HK-2 (cell line): ENCODE measurements around the gene PRKAG1.

ENCODE experiments used
- DNase-seq: peaks from one replicate; pipeline ENCODE4 v3.0.0-alpha.2; 2018; ENCODE audit not compliant: unreplicated experiment

PRKAG1 gene

DNA sequence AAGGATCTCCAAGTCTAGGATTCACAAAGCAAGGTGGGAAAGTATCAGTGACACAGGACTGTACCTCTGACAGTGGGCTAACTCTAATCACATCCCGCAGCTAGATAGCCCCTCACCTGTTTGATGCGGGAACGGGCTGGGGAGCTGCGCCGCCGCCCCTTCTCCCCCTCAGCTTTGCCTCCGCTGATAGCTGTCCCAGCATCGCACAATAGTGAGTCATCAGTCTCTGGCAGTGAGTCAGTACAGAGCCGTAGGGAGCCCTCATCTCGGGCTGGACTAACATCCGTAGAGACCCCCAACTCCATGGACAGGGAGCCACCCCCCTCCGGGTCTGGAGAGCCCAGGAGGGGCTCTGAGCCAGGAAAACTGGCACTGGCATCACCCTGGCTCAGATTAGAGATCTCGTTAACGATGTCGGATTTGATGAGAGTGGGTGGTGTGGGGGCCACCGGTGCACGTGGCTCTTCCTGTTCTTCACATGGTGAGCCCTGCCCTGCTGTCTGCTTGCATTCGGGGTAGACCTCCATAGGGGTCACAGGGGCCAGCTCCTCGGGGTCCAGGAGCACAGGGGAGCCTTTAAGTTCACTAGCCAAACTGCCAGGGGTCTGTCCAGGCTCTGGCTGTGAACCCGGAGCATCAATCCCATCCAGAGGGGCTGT, 31.1 kb upstream of the PRKAG1 start:
- no peak for DNase-seq

DNA sequence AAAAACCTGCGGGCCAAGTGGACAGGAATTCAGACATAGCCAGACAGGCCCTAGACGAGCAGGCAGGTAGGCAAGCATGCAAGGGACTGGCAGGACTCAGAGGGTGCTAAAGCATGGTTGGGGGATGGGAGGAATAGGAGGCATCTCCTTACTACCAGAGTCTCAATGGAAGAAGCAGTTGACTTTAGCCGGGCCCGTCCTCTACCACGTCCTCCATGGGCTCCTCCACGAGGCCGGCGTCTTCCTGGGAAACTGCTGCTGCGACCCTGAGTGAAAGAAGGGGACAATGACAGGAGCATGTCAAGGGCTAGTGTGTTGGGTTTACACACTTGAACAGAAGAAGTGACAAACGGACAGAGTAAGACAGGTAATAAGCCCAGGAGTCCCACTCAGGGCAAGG, 30.4 kb upstream of the PRKAG1 start:
- no peak for DNase-seq

DNA sequence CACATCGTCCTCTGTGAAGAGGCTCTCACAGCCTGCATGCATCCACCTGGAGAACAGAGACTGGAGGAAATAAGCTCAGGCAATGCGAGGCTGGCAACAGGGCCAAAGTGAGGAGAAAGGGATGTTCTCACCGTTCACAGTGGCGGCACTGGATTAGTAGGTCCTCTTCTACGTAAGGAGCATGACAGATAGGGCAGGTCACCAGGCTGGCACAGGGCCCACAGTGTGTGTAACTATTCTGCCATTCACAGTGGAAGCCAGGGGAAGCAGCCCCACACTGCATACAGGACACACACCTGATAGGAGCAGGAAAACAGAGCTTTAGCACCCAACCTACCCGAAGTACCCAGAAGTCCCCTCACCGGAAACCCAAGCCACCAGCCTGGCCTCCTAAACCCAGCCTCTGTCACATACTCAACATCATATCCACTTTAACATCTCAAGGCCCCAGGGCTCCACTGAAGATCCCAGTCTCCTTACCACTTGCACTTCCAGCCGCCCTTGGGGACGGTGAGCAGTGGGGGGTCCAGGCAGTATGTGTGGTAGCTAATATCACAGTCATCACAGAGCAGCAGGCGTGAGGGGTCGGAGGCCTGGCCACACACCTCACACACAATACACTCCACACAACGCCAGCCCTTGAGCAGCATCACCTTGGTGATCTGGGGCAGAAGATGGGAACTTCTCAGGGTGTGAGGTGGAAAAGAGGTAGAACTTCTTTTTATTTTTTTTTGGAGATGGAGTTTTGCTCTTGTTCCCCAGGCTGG, 27.7 kb upstream of the PRKAG1 start:
- no peak for DNase-seq

DNA sequence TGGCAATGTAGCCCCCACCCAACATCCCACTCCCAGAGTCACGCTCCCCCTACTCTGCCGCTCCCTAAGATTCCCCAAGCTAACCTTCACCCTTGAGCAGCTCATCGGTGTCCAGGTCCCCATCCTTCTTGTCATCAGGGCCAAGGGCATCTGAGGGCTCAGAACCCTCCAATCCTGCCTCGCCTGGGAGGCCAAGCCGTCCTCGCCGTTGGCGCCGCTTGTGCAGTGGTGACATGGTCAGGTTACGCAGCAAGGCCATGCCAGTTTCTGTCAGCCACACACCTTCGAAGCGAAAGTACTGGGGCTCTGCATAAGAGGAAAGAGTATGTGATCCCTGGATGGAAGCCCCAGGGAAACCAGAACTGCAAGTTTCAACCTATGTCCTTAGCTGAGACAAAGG, 26.1 kb upstream of the PRKAG1 start:
- DNase-seq = no peak

DNA sequence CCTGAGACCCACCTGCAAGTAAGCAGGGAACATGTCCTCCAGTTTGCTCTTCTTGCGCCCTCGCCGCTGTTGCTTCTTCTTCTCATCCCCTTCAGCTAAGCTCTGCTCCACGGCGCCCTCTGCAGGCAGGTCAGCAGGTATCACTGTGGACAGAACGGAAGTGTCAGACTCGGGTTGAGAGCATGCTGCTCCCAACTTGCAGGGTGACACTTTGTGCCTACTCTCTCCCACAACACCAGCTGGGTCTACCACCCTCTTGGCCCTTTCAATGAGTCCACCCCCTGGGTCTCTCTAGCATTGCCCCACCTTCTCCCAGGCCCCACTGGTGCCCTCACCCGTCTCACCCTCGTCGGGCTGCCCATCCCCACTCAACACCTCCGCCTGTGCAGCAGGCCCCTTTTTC, 25.3 kb upstream of the PRKAG1 start:
- DNase-seq = no peak

DNA sequence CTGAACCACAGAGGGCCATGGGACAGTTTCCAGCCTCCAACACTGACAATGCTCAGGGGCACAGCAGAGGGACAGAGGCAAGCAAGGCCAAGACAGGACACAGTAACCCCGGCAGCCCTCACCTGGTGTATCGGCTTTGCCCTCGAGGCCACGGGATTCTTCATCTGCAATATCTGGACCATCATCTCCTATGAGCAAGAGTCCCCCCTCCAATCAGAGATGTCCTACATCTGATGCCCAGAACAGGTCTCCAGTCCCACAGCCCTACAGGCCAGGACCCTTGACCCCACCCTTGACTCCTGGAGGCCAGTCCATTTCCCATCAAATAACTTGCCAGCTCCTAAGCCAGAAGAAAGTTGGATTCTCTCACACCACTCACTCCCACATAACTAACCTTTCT, 24.7 kb upstream of the PRKAG1 start:
- DNase-seq = no peak

DNA sequence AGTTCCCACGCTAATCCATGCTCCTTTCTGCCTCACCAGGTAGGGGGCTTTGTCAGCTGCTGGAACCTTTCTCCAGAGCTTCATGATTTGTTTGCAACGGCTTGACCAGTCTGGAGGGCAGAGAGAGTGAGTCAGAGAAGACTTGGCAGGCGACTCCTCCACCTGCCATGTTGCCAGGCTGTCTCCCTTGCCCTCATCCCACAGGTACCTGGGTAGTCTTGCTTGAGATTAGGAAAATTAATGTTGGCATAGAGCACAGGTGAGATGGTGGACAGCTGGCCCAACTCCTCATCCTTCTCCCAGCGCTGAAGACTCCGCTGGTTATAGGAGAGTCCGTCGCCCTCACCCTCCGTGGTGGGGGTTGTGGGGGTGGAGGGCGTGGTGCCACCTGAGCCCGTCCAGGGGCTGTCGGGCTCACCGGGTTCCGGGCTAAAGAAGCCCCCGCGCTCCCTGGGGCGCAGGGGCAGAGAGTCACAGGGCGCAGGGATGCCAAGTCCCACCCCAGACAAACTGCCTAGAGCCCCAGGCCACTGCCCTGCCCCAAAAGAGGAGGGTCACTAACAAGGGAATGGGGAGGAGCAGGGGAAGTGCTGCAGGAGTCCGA, 23.4 kb upstream of the PRKAG1 start:
- DNase-seq = no peak

DNA sequence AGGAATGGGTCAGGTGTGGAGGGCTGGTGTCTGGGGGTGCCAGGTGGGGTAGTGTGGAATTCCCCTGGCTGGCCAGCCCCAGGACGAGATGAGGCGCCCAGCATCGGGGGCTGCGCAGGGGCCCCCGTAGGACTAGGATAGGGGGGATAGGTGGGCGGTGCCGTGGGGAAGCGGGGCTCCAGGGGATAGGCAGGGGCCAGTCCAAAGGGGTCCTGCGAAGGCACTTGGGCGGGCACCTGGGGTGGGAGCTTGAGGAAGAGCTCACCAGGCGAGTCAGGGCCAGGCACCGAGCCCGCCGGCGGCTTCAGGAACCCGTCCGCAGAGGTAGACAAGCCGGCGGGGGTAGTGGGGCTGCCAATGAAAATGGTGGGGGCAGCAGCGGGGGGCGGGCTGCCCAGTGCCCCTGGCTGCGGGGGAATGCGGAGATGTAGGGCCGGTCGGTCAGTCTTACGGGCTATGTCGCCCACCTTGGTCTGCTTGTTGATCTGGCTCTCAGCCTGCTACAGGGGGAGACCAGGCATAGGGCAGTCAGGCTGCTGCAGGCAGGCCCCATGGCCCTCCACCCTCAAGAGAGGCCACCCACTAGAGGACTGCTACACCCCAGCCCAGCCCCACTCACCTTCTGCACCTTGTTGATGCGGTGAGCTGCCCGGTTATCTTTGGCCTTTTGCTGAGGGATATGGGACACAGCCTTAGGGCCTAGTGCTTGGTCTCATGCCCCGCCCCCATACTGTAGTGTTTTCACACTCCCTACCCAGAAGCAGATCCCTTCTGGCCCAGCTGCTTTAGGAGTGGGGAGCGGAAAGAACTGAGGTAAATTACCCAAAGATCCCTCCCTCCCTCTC, 22.7 kb upstream of the PRKAG1 start:
- no peak for DNase-seq

DNA sequence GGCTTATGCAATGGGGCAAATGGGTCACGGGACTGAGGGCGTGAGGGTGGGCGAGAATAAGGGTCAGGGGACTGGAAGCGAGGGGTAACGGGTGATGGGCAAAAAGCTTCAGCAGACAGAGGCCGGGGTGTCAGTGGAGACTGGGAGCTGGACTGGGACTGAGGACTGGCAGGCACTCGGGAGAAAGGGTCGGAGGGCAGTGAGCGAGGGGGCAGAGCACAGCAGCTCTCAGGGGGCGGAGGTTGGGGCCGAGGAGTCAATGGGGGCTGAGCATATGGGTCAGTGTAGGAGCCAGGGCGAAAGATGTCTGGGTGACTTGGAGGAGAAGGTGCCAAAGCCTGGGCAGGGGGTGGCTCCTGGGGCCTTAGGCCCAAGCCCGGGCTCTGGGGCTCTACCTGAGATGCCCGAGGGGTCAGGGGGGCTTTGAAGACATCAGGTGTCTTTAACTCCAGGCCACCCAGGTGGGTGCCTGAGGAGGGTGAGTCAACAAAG, 21.8 kb upstream of the PRKAG1 start:
- DNase-seq = no peak

DNA sequence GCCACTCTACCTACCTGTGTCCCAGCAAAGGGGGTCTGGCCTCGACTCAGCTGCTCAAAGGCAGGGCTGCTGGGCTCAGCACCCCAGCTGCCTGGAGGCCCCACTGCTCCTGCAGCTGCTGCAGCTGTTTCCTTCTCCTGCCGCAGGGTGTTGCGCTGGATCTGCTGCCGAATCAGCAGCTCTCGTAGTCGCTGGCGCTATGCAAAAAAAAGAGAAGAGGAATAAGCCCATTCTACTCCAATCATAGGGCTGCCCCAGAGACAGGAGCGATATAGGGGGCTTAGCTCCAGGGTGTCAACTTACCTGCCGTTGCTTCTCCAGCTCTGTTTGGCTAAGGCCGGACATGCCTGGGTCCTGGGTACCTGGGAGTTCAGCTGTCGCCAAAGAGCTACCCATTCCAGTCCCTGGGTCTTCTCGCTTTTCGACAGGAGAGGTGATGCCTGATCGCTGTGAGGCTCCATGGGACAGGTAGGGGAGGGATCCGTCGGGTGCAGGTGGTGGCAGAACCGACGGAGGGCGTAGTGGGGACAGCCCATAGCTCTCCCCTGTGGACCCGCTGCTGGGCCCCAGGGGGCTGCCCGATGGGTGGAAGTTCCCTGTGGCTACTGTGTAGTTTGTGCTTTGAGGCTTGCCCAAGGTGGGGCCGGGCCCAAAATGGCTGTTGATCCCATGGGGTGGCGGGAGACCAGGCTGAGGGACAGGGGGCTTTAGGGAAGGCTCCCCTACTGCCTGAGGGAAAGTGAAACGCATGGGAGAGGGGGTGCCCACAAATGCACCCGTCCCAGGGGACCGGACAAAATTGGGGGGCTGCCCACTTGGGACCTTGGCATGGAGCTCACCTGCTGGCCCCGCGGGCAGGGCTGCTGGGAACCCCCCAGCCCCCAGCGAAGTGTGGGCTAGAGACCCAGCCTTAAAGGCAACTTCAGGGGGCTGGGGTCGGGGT, 21.1 kb upstream of the PRKAG1 start:
- no peak for DNase-seq

DNA sequence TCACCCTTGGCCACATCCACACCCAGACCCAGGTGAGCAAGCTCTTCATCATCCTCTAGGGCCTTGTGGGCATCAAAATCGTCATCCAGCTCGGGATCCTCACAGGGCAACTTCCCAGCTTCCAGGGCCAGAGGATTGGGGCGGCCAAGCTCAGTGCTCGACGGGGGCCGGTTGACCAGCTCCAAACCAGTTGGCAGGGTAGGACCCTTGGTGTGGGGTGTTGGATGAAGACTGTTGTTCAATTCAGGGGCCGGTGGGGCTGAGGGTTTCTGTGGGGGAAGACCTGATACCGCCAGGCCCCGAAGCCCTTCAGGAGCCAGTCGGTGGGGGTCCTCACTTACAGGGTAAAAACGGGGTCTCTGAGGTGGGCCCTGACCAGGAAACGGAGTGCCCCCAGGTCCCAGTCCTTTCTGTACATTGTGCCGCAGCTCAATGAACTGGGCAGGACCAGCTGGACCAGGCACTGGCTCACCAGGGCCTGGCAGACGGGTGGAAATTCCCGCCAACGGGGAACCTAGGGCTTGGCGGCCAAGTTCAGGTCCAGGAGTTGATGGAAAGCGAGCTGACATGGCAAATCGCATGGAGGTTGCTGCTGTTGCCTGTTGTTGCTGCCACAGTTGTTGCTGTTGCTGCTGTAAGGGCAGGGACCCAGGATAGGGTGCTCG, 19.8 kb upstream of the PRKAG1 start:
- DNase-seq = no peak

DNA sequence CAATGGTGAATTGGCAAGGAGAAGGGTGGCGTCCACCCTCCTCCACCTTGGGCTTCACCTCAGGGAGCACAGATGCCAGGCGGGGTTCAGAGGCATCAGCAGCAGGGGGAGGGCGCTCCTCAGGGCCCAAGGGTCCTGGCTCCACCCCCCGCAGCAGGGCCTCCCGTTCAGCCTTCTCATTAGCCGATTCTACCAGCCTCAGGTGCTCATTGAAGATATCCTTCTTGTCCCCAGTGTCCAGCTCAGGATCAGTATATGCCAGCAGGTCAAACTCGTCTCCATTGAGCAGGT, 19.3 kb upstream of the PRKAG1 start:
- DNase-seq = no peak

DNA sequence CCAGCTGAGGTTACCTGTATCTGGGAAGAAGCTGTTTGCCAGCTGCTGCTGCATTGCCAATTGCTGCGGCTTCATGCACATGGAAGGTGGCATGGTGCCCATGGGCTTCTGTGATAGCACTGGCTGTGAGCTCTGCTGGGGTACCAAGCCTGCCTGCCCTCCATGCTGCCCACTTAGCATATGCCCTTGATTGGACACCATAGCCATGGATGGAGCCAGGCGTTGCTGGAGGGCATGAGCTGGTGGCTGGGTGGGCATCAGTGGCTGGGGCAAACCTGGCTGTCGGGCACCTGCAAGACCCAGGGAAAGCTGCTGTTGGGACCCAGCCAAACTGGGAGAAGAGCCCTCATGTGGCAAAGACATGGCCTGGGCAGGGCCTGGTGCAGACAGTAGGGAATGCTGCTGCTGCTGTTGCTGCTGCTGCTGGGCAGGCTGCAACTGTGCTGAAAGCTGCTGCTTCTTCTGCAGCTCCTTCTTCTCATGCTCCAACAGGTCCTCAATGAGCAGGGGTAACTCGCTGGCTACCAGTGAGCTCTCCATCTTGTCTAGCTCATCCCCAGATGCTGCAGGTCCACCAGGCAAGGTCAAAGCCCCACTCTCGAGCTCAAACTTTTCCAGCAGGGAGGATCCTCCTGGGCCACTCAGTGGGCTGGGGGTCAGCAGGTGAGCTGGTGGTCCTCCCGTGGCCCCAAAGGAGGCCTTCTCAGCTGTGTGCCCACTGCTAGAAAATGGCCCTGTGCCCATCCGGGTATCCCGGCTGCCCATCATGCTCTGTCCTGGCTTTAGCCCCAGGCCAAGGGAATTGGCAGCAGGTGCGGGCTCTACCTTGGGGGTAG, 18.8 kb upstream of the PRKAG1 start:
- no peak for DNase-seq

DNA sequence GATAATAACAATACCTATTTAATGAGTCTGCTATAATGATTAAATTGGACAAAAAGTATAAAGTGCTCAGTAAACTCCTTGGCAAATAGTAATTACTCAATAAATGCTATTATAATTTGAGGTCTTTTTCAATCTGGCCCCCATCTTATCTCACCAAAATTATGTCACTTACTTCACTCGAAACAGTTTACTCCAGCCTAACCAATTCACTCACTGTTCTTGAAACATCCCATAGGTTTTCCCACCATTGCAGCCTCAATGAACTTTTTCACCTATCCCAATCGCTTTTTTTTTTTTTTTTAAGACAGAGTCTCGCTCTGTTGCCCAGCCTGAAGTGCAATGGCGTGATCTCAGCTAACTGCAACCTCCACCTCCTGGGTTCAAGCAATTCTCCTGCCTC, 17.5 kb upstream of the PRKAG1 start:
- no peak for DNase-seq

DNA sequence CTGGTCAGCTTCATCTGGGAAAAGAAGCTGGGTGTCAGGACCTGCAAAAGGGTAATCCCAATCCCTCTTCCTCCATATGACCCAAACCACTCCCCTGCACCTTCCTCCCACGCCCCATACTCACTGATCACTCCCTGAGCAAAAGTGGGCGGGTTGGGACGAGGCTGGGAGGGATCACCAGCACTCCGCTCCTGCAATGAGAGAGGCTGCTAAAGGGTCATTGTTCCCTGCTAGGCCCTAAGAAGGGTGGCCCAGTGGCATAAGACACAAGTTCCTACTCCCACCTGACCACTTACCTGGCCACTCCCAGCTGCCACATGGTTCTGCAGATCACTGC, 15.7 kb upstream of the PRKAG1 start:
- DNase-seq = no peak

DNA sequence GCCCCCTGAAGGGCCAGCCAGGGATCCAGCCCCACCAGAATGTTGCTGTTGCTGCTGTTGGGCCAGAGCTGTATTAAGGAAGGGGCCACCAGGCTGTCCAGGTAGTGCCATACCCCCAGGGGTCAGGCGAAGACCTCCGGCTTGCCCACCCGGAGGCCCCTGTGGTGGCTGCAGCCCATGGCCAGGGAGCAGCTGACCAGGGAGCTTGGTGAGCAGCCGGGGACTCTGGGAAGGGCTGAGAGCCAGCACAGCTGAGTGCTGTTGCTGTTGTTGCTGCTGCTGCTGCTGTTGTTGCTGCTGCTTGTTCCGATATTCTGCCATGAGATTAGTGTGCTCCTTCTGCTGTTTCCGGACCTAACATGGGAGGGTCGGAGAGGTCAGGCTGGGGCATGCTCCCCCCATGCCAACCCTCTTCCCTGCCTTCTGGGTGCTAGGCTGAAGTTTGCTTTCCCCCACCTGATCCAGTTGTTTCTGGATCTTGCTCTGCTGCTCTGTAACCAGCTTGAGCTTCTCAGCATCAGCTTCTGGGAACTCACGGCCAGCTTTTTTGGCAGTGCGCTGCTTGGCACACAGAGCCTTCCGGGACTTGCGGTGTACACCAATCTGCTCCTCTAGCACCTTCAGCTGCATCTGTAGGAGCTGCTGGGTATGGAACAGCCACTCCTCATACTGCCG, 15.2 kb upstream of the PRKAG1 start:
- no peak for DNase-seq

DNA sequence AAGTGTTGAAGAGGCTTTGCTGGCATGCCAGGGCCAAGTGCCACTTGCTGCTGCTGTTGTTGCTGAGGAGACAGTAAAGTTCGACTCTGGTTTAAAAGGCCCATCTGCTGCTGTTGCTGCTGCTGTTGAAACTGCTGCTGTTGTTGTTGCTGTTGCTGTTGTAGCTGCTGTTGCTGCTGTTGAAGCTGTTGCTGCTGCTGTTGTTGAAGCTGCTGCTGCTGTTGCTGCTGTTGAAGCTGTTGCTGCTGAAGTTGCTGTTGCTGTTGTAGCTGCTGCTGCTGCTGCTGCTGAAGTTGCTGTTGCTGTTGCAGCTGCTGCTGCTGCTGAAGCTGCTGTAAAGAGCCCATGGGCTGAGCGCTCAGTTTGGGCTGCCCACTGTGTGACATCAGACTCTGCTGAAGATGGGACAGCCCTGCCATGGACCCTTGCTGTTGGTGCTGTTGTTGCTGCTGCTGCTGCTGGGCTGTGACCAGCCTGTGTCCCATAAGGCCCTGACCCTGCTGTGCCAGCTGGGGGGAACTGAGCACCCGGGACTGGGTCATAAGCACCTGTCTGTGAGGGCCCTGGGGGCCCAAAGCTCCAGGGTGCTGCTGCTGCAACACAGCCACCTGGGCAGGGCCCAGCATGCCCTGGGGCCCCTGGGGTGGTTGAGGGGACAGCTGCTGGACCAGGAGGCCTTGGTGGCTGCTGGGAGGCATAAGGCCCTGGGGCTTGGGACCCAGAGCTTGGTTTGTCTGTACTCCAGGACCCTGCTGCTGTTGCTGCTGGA, 14.3 kb upstream of the PRKAG1 start:
- DNase-seq = no peak

DNA sequence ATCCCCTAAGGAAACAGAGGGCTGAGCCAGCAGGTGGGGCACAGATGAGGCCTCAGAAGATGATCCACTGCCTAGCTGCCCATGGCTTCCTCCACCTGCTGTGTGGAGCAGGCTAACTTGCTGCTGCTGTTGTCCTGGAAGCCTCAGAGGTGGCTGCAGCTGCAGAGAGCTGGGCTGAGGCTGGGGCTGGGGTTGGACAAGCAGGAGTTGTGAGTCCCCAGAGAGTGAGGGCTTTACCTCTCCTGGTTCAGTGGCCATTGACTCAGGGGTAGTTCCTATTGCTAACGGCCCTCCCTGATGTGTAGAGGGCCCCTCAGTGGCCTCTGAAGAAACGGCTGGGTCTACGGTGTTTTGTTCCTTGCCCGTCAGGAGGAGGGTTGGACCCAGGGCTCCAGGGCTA, 13.7 kb upstream of the PRKAG1 start:
- no peak for DNase-seq
